Measurements from ENCODE around the gene WDR89.

WDR89 gene

GRCh38 chr14:63677891-63678379 lies 36.3 kb upstream of the WDR89 start:
- H3K27ac ChIP-seq (replicated peaks), result no peak overlapping the region

GRCh38 chr14:63676615-63677014 lies 34.9 kb upstream of the WDR89 start:
- H3K27me3 ChIP-seq (ENCODE audit: insufficient read depth, poor library complexity, severe bottlenecking), result no peaks in the 10 kb centered on the region
- TF ChIP-seq REST (IDR thresholded peaks at IDR 0.05; ENCODE audit: insufficient replicate concordance, low read depth) (no peak), POLR2AphosphoS5 (IDR thresholded peaks at IDR 0.05; ENCODE audit: low read depth) (no peak), SPI1 (IDR thresholded peaks at IDR 0.05; ENCODE audit: borderline replicate concordance, low read depth) (no peak)
- no peak overlapping the region for H3K27ac ChIP-seq (replicated peaks)
- DNase-seq (ENCODE audit: low read depth in 1 of 2, low spot score in 1 of 2), result no peak
- H3K4me3 ChIP-seq (replicated peaks; ENCODE audit: insufficient read depth, low read length), result no peak overlapping the region

More at GRCh38 chr14:63677891-63678379, 36.3 kb upstream of the WDR89 start:
- TF ChIP-seq REST (IDR thresholded peaks at IDR 0.05; ENCODE audit: insufficient replicate concordance, low read depth) (no peak), CTCF (IDR thresholded peaks at IDR 0.05; ENCODE audit: insufficient read depth, low read length) (no peak), SPI1 (IDR thresholded peaks at IDR 0.05; ENCODE audit: borderline replicate concordance, low read depth) (no peak), POLR2AphosphoS5 (IDR thresholded peaks at IDR 0.05; ENCODE audit: low read depth) (no peak), GABPA (IDR thresholded peaks at IDR 0.05; ENCODE audit: low read depth) (no peak)
- no peak for DNase-seq (ENCODE audit: low read depth in 1 of 2, low spot score in 1 of 2)
- Histone ChIP-seq H3K4me3 (replicated peaks; ENCODE audit: insufficient read depth, low read length) (no peak overlapping the region), H3K27me3 (ENCODE audit: insufficient read depth, poor library complexity, severe bottlenecking) (no peaks in the 10 kb centered on the region)

GRCh38 chr14:63673886-63674497 lies 32.3 kb upstream of the WDR89 start:
- no peaks in the 10 kb centered on the region for H3K27me3 ChIP-seq (ENCODE audit: insufficient read depth, poor library complexity, severe bottlenecking)

More at GRCh38 chr14:63673886-63674497, 32.3 kb upstream of the WDR89 start:
- no peak for TF ChIP-seq GABPA (IDR thresholded peaks at IDR 0.05; ENCODE audit: low read depth)
- TF ChIP-seq CTCF (IDR thresholded peaks at IDR 0.05; ENCODE audit: insufficient read depth, low read length), result no peak
- TF ChIP-seq SPI1 (IDR thresholded peaks at IDR 0.05; ENCODE audit: borderline replicate concordance, low read depth), result no peak
- no peak for TF ChIP-seq POLR2AphosphoS5 (IDR thresholded peaks at IDR 0.05; ENCODE audit: low read depth)
- no peak for TF ChIP-seq REST (IDR thresholded peaks at IDR 0.05; ENCODE audit: insufficient replicate concordance, low read depth)
- Histone ChIP-seq H3K4me3 (replicated peaks; ENCODE audit: insufficient read depth, low read length) (no peak overlapping the region), H3K27ac (replicated peaks) (no peak overlapping the region)
- no peak for DNase-seq (ENCODE audit: low read depth in 1 of 2, low spot score in 1 of 2)
